Measurements from ENCODE around the gene CDC20.

Gene CDC20

GRCh38 chr1:43334453-43335205 lies 24.2 kb upstream of the CDC20 start:
- DNase-seq (ENCODE audit: low spot score) (no peak), ATAC-seq (ENCODE audit: low read depth) (no peak)
- Histone ChIP-seq H3K27ac (ENCODE audit: poor library complexity, severe bottlenecking) (no peak overlapping the region), H3K4me3 (ENCODE audit: severe bottlenecking) (no peak overlapping the region), H3K9me3 (ENCODE audit: severe bottlenecking) (no peaks in the 10 kb centered on the region), H3K36me3 (ENCODE audit: low read depth) (no peaks in the 10 kb centered on the region), H3K4me1 (ENCODE audit: insufficient read depth, poor library complexity, severe bottlenecking) (no peaks in the 10 kb centered on the region), H3K27me3 (ENCODE audit: insufficient read depth, poor library complexity, severe bottlenecking) (no peaks in the 10 kb centered on the region)
- no peak for TF ChIP-seq CTCF (IDR thresholded peaks at IDR 0.05; ENCODE audit: poor library complexity, severe bottlenecking)

GRCh38 chr1:43337588-43337987 lies 21.2 kb upstream of the CDC20 start, which contains the start of gene MPL:
TSS of gene MPL (plus strand) at chr1:43337818. CDS start at chr1:43337849, 31 bp downstream.
- Histone ChIP-seq H3K4me3 (ENCODE audit: severe bottlenecking) (no peak within 1 kb of the TSS), H3K27me3 (ENCODE audit: insufficient read depth, poor library complexity, severe bottlenecking) (no peaks in the 10 kb centered on the region), H3K4me1 (ENCODE audit: insufficient read depth, poor library complexity, severe bottlenecking) (no peaks in the 10 kb centered on the region), H3K27ac (ENCODE audit: poor library complexity, severe bottlenecking) (no peak within 1 kb of the TSS), H3K9me3 (ENCODE audit: severe bottlenecking) (no peaks in the 10 kb centered on the region), H3K36me3 (ENCODE audit: low read depth) (no peaks in the 10 kb centered on the region)
- no peak for TF ChIP-seq CTCF (IDR thresholded peaks at IDR 0.05; ENCODE audit: poor library complexity, severe bottlenecking)
- ATAC-seq (ENCODE audit: low read depth) (no peak), DNase-seq (ENCODE audit: low spot score) (no peak)

- Histone ChIP-seq H3K36me3 (ENCODE audit: low read depth) (no peaks in the 10 kb centered on the region), H3K4me1 (ENCODE audit: insufficient read depth, poor library complexity, severe bottlenecking) (no peaks in the 10 kb centered on the region), H3K27me3 (ENCODE audit: insufficient read depth, poor library complexity, severe bottlenecking) (no peaks in the 10 kb centered on the region), H3K4me3 (ENCODE audit: severe bottlenecking) (no peak overlapping the region), H3K27ac (ENCODE audit: poor library complexity, severe bottlenecking) (no peak overlapping the region), H3K9me3 (ENCODE audit: severe bottlenecking) (no peaks in the 10 kb centered on the region)
- DNase-seq (ENCODE audit: low spot score) (no peak), ATAC-seq (ENCODE audit: low read depth) (no peak)
- TF ChIP-seq CTCF (IDR thresholded peaks at IDR 0.05; ENCODE audit: poor library complexity, severe bottlenecking) = no peak
These were observed 20.8 kb upstream of the CDC20 start for GRCh38 chr1:43338001-43338400.

GRCh38 chr1:43339584-43340232 lies 19.1 kb upstream of the CDC20 start:
- ATAC-seq (ENCODE audit: low read depth) (no peak), DNase-seq (ENCODE audit: low spot score) (no peak)
- Histone ChIP-seq H3K27ac (ENCODE audit: poor library complexity, severe bottlenecking) (no peak overlapping the region), H3K4me1 (ENCODE audit: insufficient read depth, poor library complexity, severe bottlenecking) (no peaks in the 10 kb centered on the region), H3K9me3 (ENCODE audit: severe bottlenecking) (no peaks in the 10 kb centered on the region), H3K27me3 (ENCODE audit: insufficient read depth, poor library complexity, severe bottlenecking) (no peaks in the 10 kb centered on the region), H3K4me3 (ENCODE audit: severe bottlenecking) (no peak overlapping the region), H3K36me3 (ENCODE audit: low read depth) (no peaks in the 10 kb centered on the region)
- no peak for TF ChIP-seq CTCF (IDR thresholded peaks at IDR 0.05; ENCODE audit: poor library complexity, severe bottlenecking)

- ATAC-seq (ENCODE audit: low read depth) = no peak
- DNase-seq (ENCODE audit: low spot score) = no peak
- H3K27ac ChIP-seq (ENCODE audit: poor library complexity, severe bottlenecking) = no peak overlapping the region
- no peak for TF ChIP-seq CTCF (IDR thresholded peaks at IDR 0.05; ENCODE audit: poor library complexity, severe bottlenecking)
- H3K9me3 ChIP-seq (ENCODE audit: severe bottlenecking) = no peaks in the 10 kb centered on the region
- no peak overlapping the region for H3K4me3 ChIP-seq (ENCODE audit: severe bottlenecking)
- no peaks in the 10 kb centered on the region for H3K36me3 ChIP-seq (ENCODE audit: low read depth)
- no peaks in the 10 kb centered on the region for H3K4me1 ChIP-seq (ENCODE audit: insufficient read depth, poor library complexity, severe bottlenecking)
- H3K27me3 ChIP-seq (ENCODE audit: insufficient read depth, poor library complexity, severe bottlenecking) = no peaks in the 10 kb centered on the region
These were observed 18.2 kb upstream of the CDC20 start for GRCh38 chr1:43340559-43340958.

Measured in RWPE2 (cell line).